Peyer's patch (tissue), 4 donors: ENCODE measurements around the gene DTL. TPM values are rescaled to one million over a fixed set of nuclear protein-coding genes. Genes with fewer than 3 reads are reported as not detected.
A peak's percentile ranks its signal among the peaks of the same experiment; 100 is the strongest.

Experiments used
- DNase-seq, 3 donors: peaks; one replicate each; pipeline ENCODE4 v3.0.0-alpha.2; 2017 to 2019
- H3K27ac ChIP-seq, 4 donors: fragments of 200-600 bp; sonication (generic); one replicate each; pipeline ENCODE4 v1.5.1; 2016 to 2019
- H3K27me3 ChIP-seq, 2 donors: fragments of 200-600 bp; sonication (generic); one replicate each; pipeline ENCODE4 v1.5.1; 2019
- H3K36me3 ChIP-seq, 3 donors: fragments of 200-600 bp; sonication (generic); one replicate each; pipeline ENCODE4 v1.5.1; 2016 to 2019
- H3K4me1 ChIP-seq, 4 donors: fragments of 200-600 bp; sonication (generic); one replicate each; pipeline ENCODE4 v1.5.1; 2016 to 2019
- H3K4me3 ChIP-seq, 4 donors: fragments of 200-600 bp; sonication (generic); 1 replicate in 3 of 4; 2 replicates in 1 of 4; pipeline ENCODE4 v1.5.1; 2016 to 2019; ENCODE audit warnings: mild to moderate bottlenecking in 1 of 4
- H3K9me3 ChIP-seq, 4 donors: fragments of 200-600 bp; sonication (generic); one replicate each; pipeline ENCODE4 v1.5.1; 2016 to 2019; ENCODE audit warnings: mild to moderate bottlenecking in 1 of 4
- POLR2A ChIP-seq, 2 donors: fragments of 450-650 bp; IDR thresholded peaks; one replicate each; pipeline ENCODE4 v1.5.1; 2017; ENCODE audit warnings: antibody characterized with exemption in 2 of 2, mild to moderate bottlenecking in 2 of 2, moderate library complexity in 2 of 2
- total RNA-seq, 4 donors: library from RNA; depleted of rRNA; stranded (reverse); fragments of >200 nt; gene quantifications; one replicate each; pipeline ENCODE4 v1.1.0, GENCODE V29; 2016
- TF ChIP-seq, protein P1 (sequence below), 6 experiments: fragments of 450-650 bp in 4 of 6; fragments of 200-600 bp in 2 of 6; sonication (generic) in 1 of 6; IDR thresholded peaks; one replicate each; pipeline ENCODE4 v1.5.1; 2017 to 2019; ENCODE audit warnings: antibody characterized with exemption in 6 of 6, mild to moderate bottlenecking in 3 of 6, moderate library complexity in 1 of 6

The DTL gene
- total RNA-seq, 4 donors from 2014 or later = 0.66 to 5.8 (median 3.7) TPM

DNA sequence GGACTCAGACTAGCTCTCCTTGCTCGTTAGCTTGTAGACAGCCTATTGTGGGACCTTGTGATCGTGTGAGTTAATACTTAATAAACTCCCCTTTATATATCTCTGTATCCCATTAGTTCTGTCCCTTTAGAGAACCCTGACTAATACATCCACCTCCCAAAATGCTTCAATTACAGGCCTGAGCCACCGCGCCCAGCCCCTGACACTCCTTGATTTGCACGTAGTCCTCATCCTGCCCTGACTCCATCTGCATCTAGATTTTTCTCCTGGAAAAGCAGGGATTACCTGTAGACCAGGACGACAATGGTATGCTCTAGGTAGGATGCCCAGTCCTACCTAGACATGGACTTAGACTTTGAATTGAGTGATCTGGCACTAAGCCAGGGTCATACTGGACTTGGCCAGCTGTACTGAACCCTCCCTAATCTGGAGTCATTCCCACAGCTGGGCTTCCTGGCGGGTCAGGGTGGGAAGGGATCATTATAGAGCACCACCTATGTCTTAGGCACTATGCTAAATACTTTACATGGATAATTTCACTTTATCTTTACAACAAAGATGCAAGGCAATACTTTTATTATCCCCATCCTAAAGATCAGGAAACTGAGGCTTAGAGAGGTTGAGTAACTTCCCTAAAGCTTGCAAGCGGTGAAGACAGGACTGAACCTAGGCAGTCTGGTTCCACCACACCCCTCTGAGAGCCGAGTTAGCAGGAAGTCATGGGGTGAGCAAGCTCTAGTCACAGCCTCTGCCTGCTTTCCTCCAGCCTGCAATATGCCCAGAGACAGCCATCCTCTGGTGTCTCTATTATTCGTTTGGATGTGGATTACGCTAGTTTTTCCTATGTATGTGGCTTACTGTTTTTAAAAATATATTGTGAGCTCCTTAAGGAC is 89.4 kb downstream of the DTL start:
- peak in 1 of 3 donors; percentile 77 for DNase-seq
- peak overlapping the region in 3 of 4 donors; percentile 42 to 79 (median 74) for H3K27ac ChIP-seq

GRCh38 chr1:212125654-212126053 is 90.1 kb downstream of the DTL start:
- peak in 1 of 3 donors; percentile 49 for DNase-seq

More for the DNA sequence above, 89.4 kb downstream of the DTL start:
- H3K4me3 ChIP-seq = no peak overlapping the region
- H3K4me1 ChIP-seq = peaks cover 0 to 19% (median 0%) of the 10 kb centered on the region in 4 donors
- TF ChIP-seq, protein P1, sequence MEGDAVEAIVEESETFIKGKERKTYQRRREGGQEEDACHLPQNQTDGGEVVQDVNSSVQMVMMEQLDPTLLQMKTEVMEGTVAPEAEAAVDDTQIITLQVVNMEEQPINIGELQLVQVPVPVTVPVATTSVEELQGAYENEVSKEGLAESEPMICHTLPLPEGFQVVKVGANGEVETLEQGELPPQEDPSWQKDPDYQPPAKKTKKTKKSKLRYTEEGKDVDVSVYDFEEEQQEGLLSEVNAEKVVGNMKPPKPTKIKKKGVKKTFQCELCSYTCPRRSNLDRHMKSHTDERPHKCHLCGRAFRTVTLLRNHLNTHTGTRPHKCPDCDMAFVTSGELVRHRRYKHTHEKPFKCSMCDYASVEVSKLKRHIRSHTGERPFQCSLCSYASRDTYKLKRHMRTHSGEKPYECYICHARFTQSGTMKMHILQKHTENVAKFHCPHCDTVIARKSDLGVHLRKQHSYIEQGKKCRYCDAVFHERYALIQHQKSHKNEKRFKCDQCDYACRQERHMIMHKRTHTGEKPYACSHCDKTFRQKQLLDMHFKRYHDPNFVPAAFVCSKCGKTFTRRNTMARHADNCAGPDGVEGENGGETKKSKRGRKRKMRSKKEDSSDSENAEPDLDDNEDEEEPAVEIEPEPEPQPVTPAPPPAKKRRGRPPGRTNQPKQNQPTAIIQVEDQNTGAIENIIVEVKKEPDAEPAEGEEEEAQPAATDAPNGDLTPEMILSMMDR (IDR thresholded peaks at IDR 0.05) = no peak
- TF ChIP-seq POLR2A (IDR thresholded peaks at IDR 0.05) = no peak
- no peaks in the 10 kb centered on the region for H3K27me3 ChIP-seq
- no peaks in the 10 kb centered on the region for H3K36me3 ChIP-seq
- H3K9me3 ChIP-seq = no peaks in the 10 kb centered on the region

GRCh38 chr1:212127221-212127620 is 91.7 kb downstream of the DTL start:
- no peaks in the 10 kb centered on the region for H3K27me3 ChIP-seq
- H3K4me1 ChIP-seq = peaks cover 0 to 19% (median 0%) of the 10 kb centered on the region in 4 donors
- TF ChIP-seq, protein P1 (IDR thresholded peaks at IDR 0.05) = no peak
- no peak for TF ChIP-seq POLR2A (IDR thresholded peaks at IDR 0.05)
- H3K36me3 ChIP-seq = no peaks in the 10 kb centered on the region
- DNase-seq = no peak
- H3K4me3 ChIP-seq = no peak overlapping the region
- no peaks in the 10 kb centered on the region for H3K9me3 ChIP-seq
- no peak overlapping the region for H3K27ac ChIP-seq

More at GRCh38 chr1:212125654-212126053, 90.1 kb downstream of the DTL start:
- H3K36me3 ChIP-seq = no peaks in the 10 kb centered on the region
- H3K4me3 ChIP-seq = no peak overlapping the region
- no peaks in the 10 kb centered on the region for H3K27me3 ChIP-seq
- H3K27ac ChIP-seq = peak overlapping the region in 3 of 4 donors; percentile 42 to 79 (median 74)
- peaks cover 0 to 19% (median 0%) of the 10 kb centered on the region in 4 donors for H3K4me1 ChIP-seq
- TF ChIP-seq, protein P1 (IDR thresholded peaks at IDR 0.05) = no peak
- TF ChIP-seq POLR2A (IDR thresholded peaks at IDR 0.05) = no peak
- H3K9me3 ChIP-seq = no peaks in the 10 kb centered on the region

DNA sequence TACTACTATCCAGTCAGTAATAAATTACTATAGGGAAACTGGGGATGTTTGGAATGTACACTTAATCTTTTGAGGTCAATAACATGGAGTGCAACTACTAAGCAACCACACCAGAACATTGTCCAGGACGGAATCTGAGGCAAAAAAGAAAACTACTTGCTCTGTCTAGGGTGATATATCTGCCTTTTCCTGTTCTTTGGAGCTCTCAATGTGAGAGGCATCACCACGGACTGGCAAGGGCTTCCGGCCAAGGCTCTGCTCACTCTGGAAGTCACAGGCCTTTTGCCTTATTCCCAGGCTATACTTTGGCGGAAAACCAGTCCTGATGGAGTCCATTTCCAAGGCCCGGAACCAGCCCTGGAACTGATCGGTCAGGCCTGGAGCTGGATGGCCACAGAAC is 94.2 kb downstream of the DTL start:
- Histone ChIP-seq H3K4me3 (no peak overlapping the region), H3K9me3 (no peaks in the 10 kb centered on the region), H3K27me3 (no peaks in the 10 kb centered on the region), H3K27ac (no peak overlapping the region), H3K36me3 (no peaks in the 10 kb centered on the region), H3K4me1 (peaks cover 0 to 16% (median 0%) of the 10 kb centered on the region in 4 donors)
- no peak for DNase-seq
- TF ChIP-seq, protein P1 (IDR thresholded peaks at IDR 0.05) = no peak
- no peak for TF ChIP-seq POLR2A (IDR thresholded peaks at IDR 0.05)

GRCh38 chr1:212132025-212132424 is 96.5 kb downstream of the DTL start:
- TF ChIP-seq, protein P1 (IDR thresholded peaks at IDR 0.05) = no peak
- no peak for TF ChIP-seq POLR2A (IDR thresholded peaks at IDR 0.05)
- H3K4me1 ChIP-seq = no peaks in the 10 kb centered on the region
- DNase-seq = peak in 1 of 3 donors; percentile 77
- no peaks in the 10 kb centered on the region for H3K36me3 ChIP-seq
- no peaks in the 10 kb centered on the region for H3K9me3 ChIP-seq
- H3K27me3 ChIP-seq = no peaks in the 10 kb centered on the region
- no peak overlapping the region for H3K4me3 ChIP-seq
- H3K27ac ChIP-seq = peak overlapping the region in 1 of 4 donors; percentile 52
